Choroid plexus epithelial cell (primary cell): ENCODE measurements around the gene TMEM217.

Experiments used
- DNase-seq: peaks from one replicate; pipeline ENCODE4 v3.0.0-alpha.2; 2010; ENCODE audit warnings: low read depth
- H3K4me3 ChIP-seq: 2 replicates; pipeline ENCODE4 v1.5.1; 2011; ENCODE audit warnings: low read depth, mild to moderate bottlenecking, control low read depth, low read length, moderate library complexity
- TF ChIP-seq, protein P1 (sequence below): conservative IDR thresholded peaks from 2 replicates; pipeline ENCODE4 v1.5.1; 2011; ENCODE audit warnings: low read depth, mild to moderate bottlenecking, control low read depth, inconsistent platforms, low read length, moderate library complexity

The TMEM217 gene

DNA sequence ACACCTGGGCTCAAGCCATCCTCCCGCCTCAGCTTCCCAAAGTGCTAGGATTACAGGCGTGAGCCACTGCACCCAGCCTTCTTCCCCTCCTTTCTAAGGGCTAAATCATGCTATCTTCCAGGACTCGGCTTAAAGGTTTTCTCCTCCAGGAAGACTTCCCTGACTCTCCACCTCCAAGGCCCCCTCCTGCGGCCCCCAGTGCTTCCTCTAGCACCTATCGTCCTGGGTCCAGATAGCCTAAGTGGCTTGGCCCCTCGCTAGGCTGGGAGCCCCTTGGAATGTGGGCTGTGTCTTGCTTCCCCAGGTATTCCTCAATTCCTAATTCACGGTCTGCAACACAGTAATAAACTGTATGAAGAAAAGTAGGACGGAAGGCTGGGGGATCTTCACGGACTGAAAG, 51.3 kb downstream of the TMEM217 start:
- H3K4me3 ChIP-seq: no peak overlapping the region
- TF ChIP-seq, protein P1, sequence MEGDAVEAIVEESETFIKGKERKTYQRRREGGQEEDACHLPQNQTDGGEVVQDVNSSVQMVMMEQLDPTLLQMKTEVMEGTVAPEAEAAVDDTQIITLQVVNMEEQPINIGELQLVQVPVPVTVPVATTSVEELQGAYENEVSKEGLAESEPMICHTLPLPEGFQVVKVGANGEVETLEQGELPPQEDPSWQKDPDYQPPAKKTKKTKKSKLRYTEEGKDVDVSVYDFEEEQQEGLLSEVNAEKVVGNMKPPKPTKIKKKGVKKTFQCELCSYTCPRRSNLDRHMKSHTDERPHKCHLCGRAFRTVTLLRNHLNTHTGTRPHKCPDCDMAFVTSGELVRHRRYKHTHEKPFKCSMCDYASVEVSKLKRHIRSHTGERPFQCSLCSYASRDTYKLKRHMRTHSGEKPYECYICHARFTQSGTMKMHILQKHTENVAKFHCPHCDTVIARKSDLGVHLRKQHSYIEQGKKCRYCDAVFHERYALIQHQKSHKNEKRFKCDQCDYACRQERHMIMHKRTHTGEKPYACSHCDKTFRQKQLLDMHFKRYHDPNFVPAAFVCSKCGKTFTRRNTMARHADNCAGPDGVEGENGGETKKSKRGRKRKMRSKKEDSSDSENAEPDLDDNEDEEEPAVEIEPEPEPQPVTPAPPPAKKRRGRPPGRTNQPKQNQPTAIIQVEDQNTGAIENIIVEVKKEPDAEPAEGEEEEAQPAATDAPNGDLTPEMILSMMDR: no peak
- no peak for DNase-seq

DNA sequence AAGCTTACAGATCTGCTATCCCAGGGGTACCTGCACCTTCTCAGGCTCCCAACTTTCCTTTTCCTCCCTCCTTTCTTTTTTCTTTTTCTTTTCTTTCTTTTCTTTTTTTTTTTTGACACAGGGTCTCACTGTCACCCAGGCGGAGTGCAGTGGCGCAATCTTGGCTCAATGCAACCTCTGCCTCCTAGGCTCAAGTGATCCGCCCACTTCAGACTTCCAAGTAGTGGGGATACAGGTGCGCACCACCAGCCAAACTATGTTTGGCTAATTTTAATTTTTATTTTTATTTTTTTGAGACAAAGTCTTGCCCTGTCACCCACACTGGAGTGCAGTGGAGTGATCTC, 52.0 kb downstream of the TMEM217 start:
- DNase-seq: no peak
- TF ChIP-seq, protein P1: no peak
- no peak overlapping the region for H3K4me3 ChIP-seq

DNA sequence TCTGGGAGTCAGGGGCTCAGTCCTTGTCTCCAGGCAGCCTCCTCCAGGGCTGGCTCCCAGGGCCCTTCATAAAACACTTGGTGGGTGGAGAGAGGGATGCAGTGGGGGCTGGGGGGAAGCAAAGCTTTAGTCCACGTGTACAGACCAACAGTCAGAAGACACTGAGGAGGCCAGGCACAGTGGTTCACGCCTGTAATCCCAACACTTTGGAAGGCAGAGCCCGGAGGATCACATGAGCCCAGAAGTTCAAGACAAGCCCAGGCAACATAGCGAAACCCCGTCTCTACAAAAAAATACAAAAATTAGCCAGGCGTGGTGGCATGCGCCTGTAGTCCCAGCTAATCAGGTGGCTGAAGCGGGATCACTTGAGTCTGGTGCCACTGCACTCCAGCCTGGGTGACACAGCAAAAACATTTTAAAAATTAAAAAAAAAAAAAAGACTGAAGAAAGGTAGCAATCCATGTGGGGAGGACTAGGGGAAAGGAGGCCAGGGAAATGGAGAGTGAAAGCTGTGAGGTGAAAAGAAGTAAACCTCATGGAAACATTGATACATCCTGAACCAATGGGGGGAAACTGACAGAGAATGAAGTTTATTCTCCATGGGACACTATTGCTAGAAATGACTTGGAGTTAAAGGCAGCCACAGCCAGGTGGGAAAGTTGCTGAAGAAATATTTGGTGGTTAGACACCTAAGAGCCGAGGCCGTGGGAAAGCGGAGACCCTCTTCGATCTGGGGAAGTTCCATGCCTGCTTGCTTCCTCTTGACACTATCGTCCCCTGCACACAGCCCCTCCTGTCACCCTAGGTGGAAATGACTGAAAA, 52.6 kb downstream of the TMEM217 start:
- DNase-seq: no peak
- H3K4me3 ChIP-seq: no peak overlapping the region
- TF ChIP-seq, protein P1: no peak

DNA sequence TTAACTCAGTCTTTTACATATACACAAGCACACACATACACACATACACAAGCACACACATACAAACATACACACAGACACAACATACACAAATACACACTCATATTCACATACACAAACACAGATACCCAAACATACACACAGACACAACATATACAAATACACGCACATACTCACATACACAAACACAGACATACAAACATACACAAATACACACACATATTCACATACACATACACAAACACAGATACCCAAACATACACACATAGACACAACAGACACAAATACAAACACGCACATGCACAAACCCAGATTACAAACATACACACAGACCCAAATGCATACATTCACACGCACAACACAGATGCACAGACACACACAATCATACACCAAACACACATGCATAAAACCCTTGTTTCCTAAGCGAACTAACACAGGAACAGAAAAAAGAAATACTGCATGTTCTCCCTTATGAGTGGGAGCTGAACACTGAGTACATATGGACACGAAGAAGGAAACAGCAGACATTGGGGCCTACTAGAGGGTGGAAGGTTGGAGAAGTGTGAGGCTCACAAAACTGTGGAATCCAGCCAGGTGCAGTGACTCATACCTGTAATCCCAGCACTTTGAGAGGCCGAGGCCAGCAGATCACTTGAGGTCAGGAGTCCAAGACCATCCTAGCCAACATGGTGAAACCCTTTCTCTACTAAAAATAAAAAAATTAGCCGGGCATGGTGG, 53.8 kb downstream of the TMEM217 start:
- DNase-seq: peak; percentile 61
- TF ChIP-seq, protein P1: no peak
- H3K4me3 ChIP-seq: no peak overlapping the region

DNA sequence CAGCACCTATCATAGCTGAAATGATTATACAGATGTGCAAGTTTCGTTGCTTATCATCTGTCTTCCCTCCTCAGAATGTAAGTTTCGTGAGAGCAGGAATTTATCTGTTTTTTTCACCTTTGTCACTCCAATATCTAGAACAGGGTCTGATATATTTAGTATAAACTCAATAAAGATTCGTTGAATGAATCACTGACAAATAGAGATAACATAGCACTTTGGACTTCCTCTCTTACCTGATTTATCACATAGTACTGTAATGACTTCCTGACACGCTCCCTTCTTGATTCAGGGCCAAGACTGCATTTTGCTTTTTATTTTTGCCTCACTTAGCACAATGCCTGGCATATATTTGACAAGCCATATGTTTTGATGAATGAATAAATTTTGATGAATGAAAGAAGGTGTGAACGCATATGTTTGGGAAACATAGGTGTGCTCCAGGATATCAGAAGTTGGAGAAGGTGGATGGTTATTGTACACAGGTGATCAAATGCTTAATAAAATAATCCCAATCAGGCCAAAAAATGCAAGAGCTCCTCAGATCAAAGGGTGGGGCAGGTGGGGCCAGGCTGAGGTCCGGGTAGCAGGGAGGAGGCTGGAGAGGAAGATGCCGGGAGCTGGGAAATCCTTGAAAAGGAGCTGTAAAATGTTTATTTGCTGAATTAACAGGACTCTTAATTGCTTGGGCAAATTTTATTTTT, 55.0 kb downstream of the TMEM217 start:
- no peak overlapping the region for H3K4me3 ChIP-seq
- TF ChIP-seq, protein P1: no peak
- no peak for DNase-seq

DNA sequence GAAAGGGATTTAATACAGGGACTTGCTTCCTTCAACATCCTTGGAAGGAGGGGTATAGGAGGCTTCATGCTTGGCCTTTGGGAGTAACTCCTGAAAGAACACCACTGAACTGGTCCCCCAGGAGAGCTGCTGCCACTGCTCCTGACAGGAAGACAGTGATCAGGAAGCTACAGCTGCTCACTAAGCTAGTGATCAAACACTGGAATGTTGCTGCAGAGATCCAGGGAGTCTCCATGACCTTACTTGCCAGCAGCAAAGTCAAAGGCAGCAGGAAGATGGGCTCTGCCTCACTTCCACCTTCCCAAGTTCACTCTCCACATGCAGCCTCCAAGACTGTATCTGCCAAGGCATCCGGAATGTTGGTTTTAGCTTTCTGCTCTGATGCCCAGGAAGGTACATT, 56.2 kb downstream of the TMEM217 start:
- TF ChIP-seq, protein P1: no peak
- no peak for DNase-seq
- no peak overlapping the region for H3K4me3 ChIP-seq
